K562 (cell line): Measurements from ENCODE around the gene EPB41L4A. TPM values are rescaled to one million over a fixed set of nuclear protein-coding genes. Genes with fewer than 3 reads are reported as not detected.

Source experiments
- ATAC-seq: fragments of 200-7000 bp; cut with Tn5 transposase; 3 replicates; pipeline ENCODE4 v1.9.1; 2020; ENCODE audit warnings: moderate library complexity
- BruUV-seq: library from RNA; stranded (reverse); fragments of 400-500 nt; replicated peaks from 2 replicates; lab custom pipeline; 2021; lab: Mats Ljungman, UMichigan
- CTCF ChIA-PET: fragments of 300-600 bp; formaldehyde crosslinking; extraction: SDS; loops from one replicate; lab custom pipeline; 2021; ENCODE audit warnings: low intra/inter-chr PET ratio; lab: Yijun Ruan, JAX
- POLR2A ChIA-PET: fragments of 300-600, 350-650 bp; sonication (Branson Sonifier 250); formaldehyde crosslinking; extraction: SDS; loops from one replicate; lab custom pipeline; 2021; ENCODE audit warnings: antibody characterized with exemption, inconsistent platforms; lab: Yijun Ruan, JAX
- DNase-seq, 4 experiments: peaks; one replicate each; pipeline versions ENCODE4 v3.0.0 to v3.0.0-alpha.2; 2011 to 2018; ENCODE audit warnings: low spot score in 3 of 4, mixed read lengths in 3 of 4; ENCODE audit errors: extremely low read depth in 1 of 4
- FAIRE-seq: peaks from 2 replicates; lab custom pipeline; 2011; peaks lifted over from hg19 to GRCh38; lab: Jason Lieb, UNC
- H2AFZ ChIP-seq: 2 replicates; pipeline ENCODE4 v1.6.0; 2011; ENCODE audit warnings: low read depth, low read length, control low read depth, inconsistent platforms
- H3K27ac ChIP-seq: fragments of 200-600 bp; 3 replicates; pipeline ENCODE4 v1.8.0; 2011; ENCODE audit warnings: low read depth, mild to moderate bottlenecking, control low read depth, inconsistent platforms, low read length, moderate library complexity, mixed read lengths; ENCODE audit errors: extremely low read depth
- H3K27me3 ChIP-seq, 2 experiments: fragments of 300-600 bp in 1 of 2; 2 replicates in 1 of 2; 3 replicates in 1 of 2; pipeline versions ENCODE4 v1.6.0 to v1.8.0; 2011; ENCODE audit warnings: inconsistent platforms in 2 of 2, low read length in 2 of 2, mild to moderate bottlenecking in 1 of 2, mixed read lengths in 1 of 2, moderate library complexity in 1 of 2; ENCODE audit not compliant: control insufficient read depth in 2 of 2, insufficient read depth in 2 of 2
- H3K36me3 ChIP-seq: fragments of 300-600 bp; 3 replicates; pipeline ENCODE4 v1.8.0; 2011; ENCODE audit warnings: mild to moderate bottlenecking, low read length, inconsistent platforms; ENCODE audit not compliant: control insufficient read depth, insufficient read depth
- H3K4me1 ChIP-seq, 2 experiments: fragments of 200-600 bp in 1 of 2; replicated peaks in 1 of 2; 2 replicates in 1 of 2; 3 replicates in 1 of 2; pipeline versions ENCODE4 v1.5.1 to v1.8.0; 2011; ENCODE audit warnings: inconsistent platforms in 2 of 2, low read length in 2 of 2, mild to moderate bottlenecking in 1 of 2, mixed read lengths in 1 of 2, moderate library complexity in 1 of 2; ENCODE audit not compliant: control insufficient read depth in 2 of 2, insufficient read depth in 2 of 2
- H3K4me2 ChIP-seq: 2 replicates; pipeline ENCODE4 v1.6.1; 2011; ENCODE audit warnings: low read length, control low read depth, inconsistent platforms, mixed read lengths; ENCODE audit not compliant: insufficient read depth
- H3K4me3 ChIP-seq: fragments of 200-600 bp; sonication (generic), shearing (Covaris generic); 2 replicates; pipeline ENCODE4 v1.5.1; 2016; ENCODE audit warnings: control low read depth, inconsistent platforms
- H3K79me2 ChIP-seq: fragments of 200-600 bp; 3 replicates; pipeline ENCODE4 v1.8.0; 2011; ENCODE audit warnings: low read length, inconsistent platforms; ENCODE audit not compliant: control insufficient read depth, insufficient read depth
- H3K9ac ChIP-seq, 2 experiments: 2 replicates each; pipeline versions ENCODE4 v1.6.0 to v1.6.1; 2011; ENCODE audit warnings: low read depth in 2 of 2, low read length in 2 of 2, control low read depth in 1 of 2, inconsistent platforms in 1 of 2, mild to moderate bottlenecking in 1 of 2, mixed read lengths in 1 of 2; ENCODE audit not compliant: insufficient read depth in 1 of 2
- H3K9me1 ChIP-seq: one replicate; pipeline ENCODE4 v1.6.0; 2011; ENCODE audit warnings: inconsistent platforms, mild to moderate bottlenecking, low read length, moderate library complexity; ENCODE audit not compliant: control insufficient read depth, insufficient read depth
- H3K9me3 ChIP-seq: replicated peaks from 2 replicates; pipeline ENCODE4 v1.5.1; 2011; ENCODE audit warnings: low read depth, low read length, inconsistent platforms; ENCODE audit not compliant: control insufficient read depth, insufficient read depth
- H4K20me1 ChIP-seq: replicated peaks from 2 replicates; pipeline ENCODE4 v1.6.1; 2011; ENCODE audit warnings: low read length, inconsistent platforms, mixed read lengths; ENCODE audit not compliant: control insufficient read depth, insufficient read depth
- CSDE1 ChIP-seq, 2 experiments: fragments of 450-650 bp; IDR thresholded peaks; 2 replicates each; pipeline ENCODE4 v1.6.1; 2016; ENCODE audit warnings: mild to moderate bottlenecking in 1 of 2
- DEAF1 ChIP-seq: fragments of 450-650 bp; formaldehyde crosslinking; IDR thresholded peaks from 2 replicates; pipeline ENCODE4 v1.4.0; 2020; ENCODE audit warnings: mild to moderate bottlenecking, moderate library complexity
- ESRRA ChIP-seq: fragments of 450-650 bp; IDR thresholded peaks from 2 replicates; pipeline ENCODE4 v1.6.1; 2014; ENCODE audit warnings: low read depth, mild to moderate bottlenecking, moderate library complexity, borderline replicate concordance
- HMGN3 ChIP-seq: IDR thresholded peaks from 2 replicates; pipeline ENCODE4 v1.6.1; 2011; ENCODE audit warnings: borderline replicate concordance, low read depth, mild to moderate bottlenecking, mixed read lengths, low read length; ENCODE audit not compliant: insufficient read length; ENCODE audit errors: extremely low read depth
- NCOA4 ChIP-seq: fragments of 450-650 bp; IDR thresholded peaks from 2 replicates; pipeline ENCODE4 v1.6.1; 2018; ENCODE audit warnings: mild to moderate bottlenecking; ENCODE audit not compliant: partially characterized antibody
- ZNF717 ChIP-seq: fragments of 250-450 bp; sonication (Bioruptor Pico); IDR thresholded peaks from 2 replicates; pipeline ENCODE4 v1.5.0; 2021
- ZSCAN29 ChIP-seq: fragments of 450-650 bp; IDR thresholded peaks from 2 replicates; pipeline ENCODE4 v1.6.1; 2017
- WGBS: fragments of 100-300 bp; shearing (Covaris generic); methylation state at CpG from one replicate; pipeline ENCODE4 v1.1.6; 2016; ENCODE audit warnings: low coverage, mixed read lengths; ENCODE audit not compliant: insufficient coverage; ENCODE audit errors: missing lambda C conversion rate; 5-methylcytosine and 5-hydroxymethylcytosine counted together
- in situ Hi-C: fragments of 300-500 bp; cut with MboI; formaldehyde crosslinking; loops from 4 replicates; pipeline ENCODE4 v1.15.0; 2018; ENCODE audit warnings: inconsistent platforms, mixed read lengths
- intact Hi-C: fragments of 100-400 bp; cut with micrococcal nuclease; formaldehyde crosslinking; loops from 2 replicates; pipeline ENCODE4 v1.14.2; 2022
- polyA plus RNA-seq, 8 experiments: library from polyadenylated mRNA; depleted of rRNA in 4 of 8; stranded (reverse) in 5 of 8; unstranded in 3 of 8; fragments of >200 nt; fragmentation: Nextera tagmentation in 2 of 8; fragmentation: Illumina TruSeq in 1 of 8; extraction: Ambion mirVana in 2 of 8; extraction: Trizol in 1 of 8; gene quantifications; 2 replicates each; pipeline versions ENCODE4 v1.2.1 to v1.2.3, GENCODE V29; 2011 to 2014; ENCODE audit warnings: inconsistent platforms in 1 of 8, missing spikeins in 1 of 8
- total RNA-seq, 7 experiments: library from RNA; depleted of rRNA in 6 of 7; stranded (reverse); fragments of >200 nt in 6 of 7; fragmentation: Illumina TruSeq in 2 of 7; extraction: Trizol in 2 of 7; gene quantifications; 2 replicates each; pipeline versions ENCODE4 v1.2.1 to v1.2.3, GENCODE V29; 2011 to 2021; ENCODE audit warnings: low replicate concordance in 1 of 7

EPB41L4A gene
- total and polyA plus RNA-seq, 9 of the 15 experiments (the other 6 are each of a cell fraction or from before 2014, with no cell fraction given): 0.04 to 0.35 (median 0.12) TPM; not detected in 3

- H3K9me1 ChIP-seq: no peaks in the 10 kb centered on the region
- intact Hi-C loops (no loop called here), in situ Hi-C loops (no loop called here)
- ChIA-PET CTCF (no interaction called here), POLR2A (no interaction called here)
- H3K27me3 ChIP-seq: no peaks in the 10 kb centered on the region
- H3K79me2 ChIP-seq: no peaks in the 10 kb centered on the region
- no peaks in the 10 kb centered on the region for H4K20me1 ChIP-seq
- DNase-seq: no peak
- H3K9me3 ChIP-seq: no peaks in the 10 kb centered on the region
- H3K36me3 ChIP-seq: no peaks in the 10 kb centered on the region
- TF ChIP-seq HMGN3: no peak
- TF ChIP-seq DEAF1: no peak
- no peak for TF ChIP-seq ESRRA
- TF ChIP-seq ZSCAN29: no peak
- TF ChIP-seq ZNF717 (CRISPR knock-in tag): no peak
- no peak for TF ChIP-seq CSDE1 (IDR thresholded peaks at IDR 0.05)
- TF ChIP-seq NCOA4: no peak
- no peak for ATAC-seq
- no TSS peak for BruUV-seq
- no peak overlapping the region for H3K4me3 ChIP-seq
- H3K4me2 ChIP-seq: no peak overlapping the region
- no peak overlapping the region for H3K27ac ChIP-seq
- H3K4me1 ChIP-seq: no peaks in the 10 kb centered on the region
- 3% methylated on average over 2 of the region's 2 CpGs for WGBS
- no peak overlapping the region for H2AFZ ChIP-seq
- no peak overlapping the region for H3K9ac ChIP-seq
- no peak for FAIRE-seq
Observed at GRCh38 chr5:112125903-112126302, 293.2 kb downstream of the EPB41L4A start.
